H1 (cell line): Measurements from ENCODE around the gene PBX1. TPM values are rescaled to one million over a fixed set of nuclear protein-coding genes. Genes with fewer than 3 reads are reported as not detected.
A peak's percentile ranks its signal among the peaks of the same experiment; 100 is the strongest.

Source experiments
- CTCF ChIA-PET: fragments of 300-600 bp; sonication (Branson Sonifier 250); formaldehyde crosslinking; loops from one replicate; lab custom pipeline; 2021; ENCODE audit not compliant: partially characterized antibody; lab: Charles Lee
- POLR2A ChIA-PET: fragments of 300-600 bp; sonication (Branson Sonifier 250); formaldehyde crosslinking; loops from one replicate; lab custom pipeline; 2021; ENCODE audit warnings: inconsistent platforms; ENCODE audit not compliant: partially characterized antibody; lab: Charles Lee
- DNase-seq, 2 experiments: peaks; one replicate each; pipeline versions ENCODE4 v3.0.0 to v3.0.0-alpha.2; 2010 to 2022; ENCODE audit warnings: low spot score in 2 of 2, low read depth in 1 of 2, mixed read lengths in 1 of 2
- FAIRE-seq: peaks from 2 replicates; lab custom pipeline; 2011; peaks lifted over from hg19 to GRCh38; lab: Jason Lieb, UNC
- H2AFZ ChIP-seq: 2 replicates; pipeline ENCODE4 v1.8.1; 2012; ENCODE audit warnings: low read length, inconsistent platforms
- H2AK5ac ChIP-seq: 2 replicates; pipeline ENCODE4 v1.6.1; 2013; ENCODE audit warnings: low read depth, low read length
- H2BK120ac ChIP-seq: replicated peaks from 2 replicates; pipeline ENCODE3; 2013; ENCODE audit warnings: low read depth, low read length, inconsistent platforms
- H2BK12ac ChIP-seq: 2 replicates; pipeline ENCODE4 v1.6.1; 2013; ENCODE audit warnings: low read depth, low read length
- H2BK15ac ChIP-seq: 2 replicates; pipeline ENCODE4 v1.6.1; 2013; ENCODE audit warnings: low read length
- H2BK20ac ChIP-seq: 2 replicates; pipeline ENCODE4 v1.6.1; 2013; ENCODE audit warnings: low read length
- H2BK5ac ChIP-seq: 2 replicates; pipeline ENCODE4 v1.6.1; 2013; ENCODE audit warnings: low read depth, low read length
- H3K14ac ChIP-seq: 2 replicates; pipeline ENCODE4 v1.6.1; 2013; ENCODE audit warnings: inconsistent platforms; ENCODE audit not compliant: insufficient read length
- H3K18ac ChIP-seq: 2 replicates; pipeline ENCODE4 v1.6.1; 2013; ENCODE audit warnings: low read length; ENCODE audit errors: extremely low read depth
- H3K23ac ChIP-seq: 2 replicates; pipeline ENCODE4 v1.6.1; 2013; ENCODE audit warnings: inconsistent platforms; ENCODE audit not compliant: insufficient read length
- H3K23me2 ChIP-seq: 2 replicates; pipeline ENCODE4 v1.6.1; 2013; ENCODE audit warnings: low read depth, low read length
- H3K27ac ChIP-seq: 2 replicates; pipeline ENCODE4 v1.6.1; 2011; ENCODE audit warnings: low read depth, low read length, inconsistent platforms
- H3K27me3 ChIP-seq, 4 experiments: replicated peaks in 1 of 4; 1 replicate in 1 of 4; 2 replicates in 3 of 4; pipeline versions ENCODE4 v1.6.1 to v1.8.1; 2011 to 2013; ENCODE audit warnings: low read length in 3 of 4, mild to moderate bottlenecking in 3 of 4, inconsistent platforms in 2 of 4, mixed read lengths in 2 of 4, moderate library complexity in 1 of 4; ENCODE audit not compliant: control insufficient read depth in 3 of 4, insufficient read depth in 3 of 4; ENCODE audit errors: extremely low read depth in 1 of 4
- H3K36me3 ChIP-seq, 4 experiments: 2 replicates each; pipeline versions ENCODE4 v1.6.1 to v1.8.1; 2011 to 2013; ENCODE audit warnings: mild to moderate bottlenecking in 4 of 4, low read length in 3 of 4, moderate library complexity in 2 of 4, control low read depth in 1 of 4, inconsistent platforms in 1 of 4; ENCODE audit not compliant: insufficient read depth in 4 of 4, control insufficient read depth in 2 of 4
- H3K4ac ChIP-seq: replicated peaks from 2 replicates; pipeline ENCODE3; 2013; ENCODE audit warnings: low read length, low read depth, mixed read lengths, inconsistent platforms; ENCODE audit not compliant: insufficient read length
- H3K4me1 ChIP-seq, 4 experiments: replicated peaks in 1 of 4; 1 replicate in 1 of 4; 2 replicates in 3 of 4; pipeline versions ENCODE4 v1.6.1 to v1.8.1; 2011 to 2013; ENCODE audit warnings: low read length in 3 of 4, inconsistent platforms in 2 of 4, mixed read lengths in 1 of 4; ENCODE audit not compliant: insufficient read depth in 4 of 4, control insufficient read depth in 3 of 4
- H3K4me2 ChIP-seq, 2 experiments: 2 replicates each; pipeline versions ENCODE4 v1.6.1 to v1.8.1; 2011 to 2013; ENCODE audit warnings: low read depth in 2 of 2, low read length in 2 of 2, control low read depth in 1 of 2, inconsistent platforms in 1 of 2, mild to moderate bottlenecking in 1 of 2; ENCODE audit not compliant: insufficient read depth in 1 of 2
- H3K4me3 ChIP-seq, 4 experiments: fragments of 200-600, 300-600 bp in 1 of 4; sonication (generic), shearing (Covaris generic), sonication (Bioruptor Twin) in 1 of 4; 2 replicates each; pipeline versions ENCODE4 v1.5.1 to v1.8.1; 2011 to 2016; ENCODE audit warnings: low read length in 4 of 4, low read depth in 3 of 4, control low read depth in 2 of 4, inconsistent platforms in 2 of 4, mild to moderate bottlenecking in 2 of 4, mixed read lengths in 1 of 4, moderate library complexity in 1 of 4; ENCODE audit not compliant: insufficient read depth in 2 of 4; ENCODE audit errors: extremely low read depth in 1 of 4
- H3K56ac ChIP-seq: replicated peaks from 2 replicates; pipeline ENCODE3; 2013; ENCODE audit warnings: low read depth, mild to moderate bottlenecking, mixed read lengths, low read length, inconsistent platforms; ENCODE audit not compliant: insufficient read length
- H3K79me1 ChIP-seq: 2 replicates; pipeline ENCODE4 v1.6.1; 2013; ENCODE audit warnings: low read depth, low read length, control low read depth
- H3K79me2 ChIP-seq, 2 experiments: 2 replicates each; pipeline versions ENCODE4 v1.6.1 to v1.8.1; 2012 to 2013; ENCODE audit warnings: low read length in 2 of 2, mild to moderate bottlenecking in 2 of 2, inconsistent platforms in 1 of 2; ENCODE audit not compliant: insufficient read depth in 2 of 2, control insufficient read depth in 1 of 2
- H3K9ac ChIP-seq, 4 experiments: replicated peaks in 1 of 4; 1 replicate in 1 of 4; 2 replicates in 3 of 4; pipeline versions ENCODE4 v1.6.1 to v1.8.1; 2011 to 2013; ENCODE audit warnings: low read depth in 3 of 4, low read length in 3 of 4, control low read depth in 2 of 4, mild to moderate bottlenecking in 2 of 4, moderate library complexity in 2 of 4, inconsistent platforms in 1 of 4; ENCODE audit errors: extremely low read depth in 1 of 4
- H3K9me3 ChIP-seq, 2 experiments: 2 replicates each; pipeline versions ENCODE4 v1.6.1 to v1.8.1; 2012 to 2013; ENCODE audit warnings: mild to moderate bottlenecking in 2 of 2, moderate library complexity in 2 of 2, control low read depth in 1 of 2, inconsistent platforms in 1 of 2, low read depth in 1 of 2, low read length in 1 of 2, mixed read lengths in 1 of 2; ENCODE audit not compliant: insufficient read depth in 2 of 2
- H4K20me1 ChIP-seq, 2 experiments: replicated peaks in 1 of 2; 2 replicates each; pipeline versions ENCODE3 to v1.8.1; 2011 to 2013; ENCODE audit warnings: inconsistent platforms in 2 of 2, low read length in 2 of 2, mild to moderate bottlenecking in 1 of 2; ENCODE audit not compliant: insufficient read depth in 2 of 2, control insufficient read depth in 1 of 2
- H4K5ac ChIP-seq: 2 replicates; pipeline ENCODE4 v1.6.1; 2013; ENCODE audit warnings: low read length, low read depth, mixed read lengths, inconsistent platforms; ENCODE audit not compliant: insufficient read length
- H4K8ac ChIP-seq: 2 replicates; pipeline ENCODE4 v1.8.0; 2013; ENCODE audit warnings: mild to moderate bottlenecking, moderate library complexity, low read length, inconsistent platforms; ENCODE audit not compliant: insufficient read depth; ENCODE audit errors: extremely low read depth
- H4K91ac ChIP-seq: replicated peaks from 2 replicates; pipeline ENCODE3; 2013; ENCODE audit warnings: low read length, mixed read lengths, inconsistent platforms; ENCODE audit not compliant: insufficient read length
- HDAC6 ChIP-seq: IDR thresholded peaks from one replicate; pipeline ENCODE4 v1.7.1; 2012; ENCODE audit warnings: low read depth, mild to moderate bottlenecking, inconsistent platforms, low read length, moderate library complexity
- POLR2AphosphoS5 ChIP-seq: IDR thresholded peaks from 2 replicates; pipeline ENCODE4 v1.6.1; 2011; ENCODE audit warnings: low read depth, low read length
- WGBS, 2 experiments: shearing (Covaris generic) in 1 of 2; methylation state at CpG; one replicate each; pipeline versions ENCODE4 v1.1.6 to v1.1.7; 2013 to 2015; ENCODE audit warnings: low lambda C conversion rate in 2 of 2, mixed read lengths in 2 of 2, inconsistent platforms in 1 of 2, low coverage in 1 of 2, missing lambda C conversion rate in 1 of 2; ENCODE audit not compliant: insufficient replicate concordance in 2 of 2, insufficient coverage in 1 of 2, insufficient read length in 1 of 2; ENCODE audit errors: extremely low coverage in 1 of 2, missing lambda C conversion rate in 1 of 2; 5-methylcytosine and 5-hydroxymethylcytosine counted together
- polyA plus RNA-seq, 7 experiments: library from polyadenylated mRNA; depleted of rRNA in 3 of 7; stranded (reverse) in 5 of 7; unstranded in 2 of 7; fragments of >200 nt in 5 of 7; fragments of 200-250 nt in 2 of 7; gene quantifications; 1 replicate in 5 of 7; 2 replicates in 1 of 7; 4 replicates in 1 of 7; pipeline versions ENCODE4 v1.2.1 to v1.2.3, GENCODE V29; 2011 to 2013; ENCODE audit warnings: missing spikeins in 2 of 7, mixed read lengths in 2 of 7
- total RNA-seq: library from RNA; stranded (reverse); fragmentation: NEBNext Ultra II Directional; extraction: Animal tissue kit (Norgen Biotek cat#: 25700); gene quantifications from 2 replicates; pipeline ENCODE4 v1.2.1, GENCODE V29; 2021

The PBX1 gene
- total and polyA plus RNA-seq, 2 of the 8 experiments (the other 6 are each of a cell fraction or from before 2014, with no cell fraction given), result 87.4 to 124 TPM

- Histone ChIP-seq H2AFZ (no peak overlapping the region), H2BK120ac (no peak overlapping the region), H3K23ac (no peak overlapping the region), H3K36me3 (no peaks in the 10 kb centered on the region), H4K8ac (no peak overlapping the region), H3K9me3 (no peaks in the 10 kb centered on the region), H3K18ac (no peak overlapping the region), H3K14ac (no peak overlapping the region), H2BK15ac (no peak overlapping the region), H3K56ac (no peak overlapping the region), H3K23me2 (no peaks in the 10 kb centered on the region), H3K79me1 (peaks cover 9% of the 10 kb centered on the region), H2BK5ac (no peak overlapping the region), H3K27ac (no peak overlapping the region), H3K9ac (no peak overlapping the region), H4K5ac (no peak overlapping the region), H4K20me1 (peaks cover 11 to 13% of the 10 kb centered on the region in 2 experiments), H4K91ac (no peak overlapping the region), H2BK20ac (no peak overlapping the region), H3K4me3 (no peak overlapping the region), H2BK12ac (no peak overlapping the region), H3K79me2 (peaks cover 4 to 98% of the 10 kb centered on the region in 2 experiments; a peak in 3 of 4 replicates), H3K27me3 (no peaks in the 10 kb centered on the region), H3K4me2 (no peak overlapping the region; a peak in 1 of 4 replicates), H3K4ac (no peak overlapping the region), H2AK5ac (no peak overlapping the region), H3K4me1 (peaks cover 0 to 14% (median 11%) of the 10 kb centered on the region in 4 experiments; a peak in 5 of 7 replicates)
- FAIRE-seq (no peak), DNase-seq (no peak)
- 88% methylated on average over 1 of the region's 1 CpG; no CpG with 5 or more reads in 1 of the 2 experiments for WGBS, 2 experiments
- POLR2A ChIA-PET, result interaction anchor here (1.5 kb wide), 1 partner anchor 9 kb away, joined by 3 read pairs; no protein-coding TSS in a partner anchor
- CTCF ChIA-PET, result interaction anchor here (0.6 to 9.5 kb wide), 5 partner anchors 13 to 658 kb away, joined by 3 to 64 read pairs (median 4); no protein-coding TSS in a partner anchor
- TF ChIP-seq POLR2AphosphoS5, result peak; percentile 25; the same call in 1 of the 2 replicates
- no peak for TF ChIP-seq HDAC6
These were observed 143.2 kb downstream of the PBX1 start for GRCh38 chr1:164702216-164702615.
